H1 (cell line): ENCODE results near the gene HDAC9. TPM values are rescaled to one million over a fixed set of nuclear protein-coding genes. Genes with fewer than 3 reads are reported as not detected.

ENCODE experiments used
- BRCA1 ChIP-seq: IDR thresholded peaks from 2 replicates; pipeline ENCODE4 v1.6.1; 2012; ENCODE audit warnings: low read depth, low read length, improper control_type of control experiment
- EP300 ChIP-seq, 2 experiments: IDR thresholded peaks; 1 replicate in 1 of 2; 2 replicates in 1 of 2; pipeline ENCODE4 v1.6.1; 2011 to 2012; ENCODE audit warnings: low read depth in 2 of 2, low read length in 2 of 2, mild to moderate bottlenecking in 2 of 2, borderline replicate concordance in 1 of 2, inconsistent platforms in 1 of 2, moderate library complexity in 1 of 2
- SIN3A ChIP-seq, 2 experiments: IDR thresholded peaks in 1 of 2; conservative IDR thresholded peaks in 1 of 2; 2 replicates each; pipeline ENCODE4 v1.6.1; 2011 to 2012; ENCODE audit warnings: low read length in 2 of 2, improper control_type of control experiment in 1 of 2, low read depth in 1 of 2, mild to moderate bottlenecking in 1 of 2
- polyA plus RNA-seq, 7 experiments: library from polyadenylated mRNA; depleted of rRNA in 3 of 7; stranded (reverse) in 5 of 7; unstranded in 2 of 7; fragments of >200 nt in 5 of 7; fragments of 200-250 nt in 2 of 7; gene quantifications; 1 replicate in 5 of 7; 2 replicates in 1 of 7; 4 replicates in 1 of 7; pipeline versions ENCODE4 v1.2.1 to v1.2.3, GENCODE V29; 2011 to 2013; ENCODE audit warnings: missing spikeins in 2 of 7, mixed read lengths in 2 of 7
- total RNA-seq: library from RNA; stranded (reverse); fragmentation: NEBNext Ultra II Directional; extraction: Animal tissue kit (Norgen Biotek cat#: 25700); gene quantifications from 2 replicates; pipeline ENCODE4 v1.2.1, GENCODE V29; 2021

The HDAC9 gene
- total and polyA plus RNA-seq, 2 of the 8 experiments (the other 6 are each of a cell fraction or from before 2014, with no cell fraction given): 9.5 to 13.1 TPM

DNA sequence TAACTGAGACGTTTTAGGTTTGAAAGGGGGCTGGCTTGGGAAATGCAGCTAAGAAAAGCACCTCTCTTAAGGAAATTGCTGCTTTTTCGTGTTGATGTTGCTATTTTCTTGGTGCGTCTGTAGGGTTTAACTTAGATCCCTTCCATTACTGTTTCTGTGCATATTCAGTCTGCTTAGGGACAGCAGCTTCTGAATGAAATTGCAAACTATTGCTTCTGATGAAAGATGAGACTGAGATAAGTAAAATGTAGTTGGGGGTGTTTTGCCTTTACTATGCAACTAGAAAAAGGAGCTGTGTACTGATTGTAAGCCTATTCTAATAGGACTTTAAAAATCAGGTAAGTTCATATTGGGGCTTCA, 772 bp downstream of the HDAC9 start (continued):
- TF ChIP-seq BRCA1: no peak
- TF ChIP-seq SIN3A (conservative IDR thresholded peaks at IDR 0.05 in 1 of 2, IDR thresholded peaks at IDR 0.05 in 1 of 2; ENCODE audit: low read depth in 1 of 2, low read length in 2 of 2): no peak
- no peak for TF ChIP-seq EP300 (IDR thresholded peaks at IDR 0.05; ENCODE audit: borderline replicate concordance in 1 of 2, low read depth in 2 of 2, low read length in 2 of 2)
